Stimulated activated CD4-positive, alpha-beta T cell treated with anti-CD3 and anti-CD28 coated beads, TNF-alpha, amount 100 ng/mL, for 1 hour (primary cell): ENCODE results near the gene DST.
"Not testable (repeated sequence)": the region's sequence is repeated elsewhere in the genome, so short reads cannot be mapped to it uniquely, and the experiment has no call there.

Source experiments
- DNase-seq, 3 donors: peaks; one replicate each; pipeline ENCODE4 v3.0.0-alpha.2; 2020; ENCODE audit warnings: low read depth in 3 of 3, low spot score in 1 of 3

The DST gene

DNA sequence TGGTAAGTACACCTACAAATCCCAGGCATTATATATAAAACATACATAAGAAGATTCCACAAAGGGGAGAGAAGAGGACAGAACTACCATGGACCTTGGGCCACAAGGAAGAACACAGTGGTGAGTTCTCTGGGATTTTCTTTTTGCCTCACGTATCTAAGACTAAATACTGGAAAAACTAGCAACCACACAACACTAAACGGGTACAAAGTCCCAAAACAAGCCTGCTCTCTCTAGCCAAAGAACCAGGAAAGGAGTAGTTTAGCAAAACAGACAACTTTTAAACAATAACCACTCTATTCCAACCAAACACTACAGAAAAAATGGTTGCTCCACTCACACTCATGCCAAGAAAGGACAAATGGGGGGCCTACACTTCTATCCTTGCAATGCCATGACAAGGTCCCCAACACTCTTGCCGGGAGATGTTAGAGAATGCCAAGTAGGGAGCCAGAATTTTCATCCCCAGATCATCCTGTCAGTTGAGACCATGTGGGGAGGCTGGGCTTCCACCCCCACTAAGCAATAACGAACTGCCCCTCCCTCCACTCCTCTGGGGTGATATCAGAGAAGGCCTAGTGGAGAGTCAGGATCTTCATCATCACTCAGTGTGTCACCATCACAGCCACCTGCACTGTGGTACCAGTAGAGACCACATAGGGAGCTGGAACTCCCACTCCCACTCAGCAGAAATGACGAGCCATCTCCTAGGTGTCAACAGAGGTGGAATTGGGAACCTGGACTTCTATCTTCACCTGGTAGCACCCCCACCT lies 123.5 kb downstream of the DST start:
- no peak for DNase-seq

DNA sequence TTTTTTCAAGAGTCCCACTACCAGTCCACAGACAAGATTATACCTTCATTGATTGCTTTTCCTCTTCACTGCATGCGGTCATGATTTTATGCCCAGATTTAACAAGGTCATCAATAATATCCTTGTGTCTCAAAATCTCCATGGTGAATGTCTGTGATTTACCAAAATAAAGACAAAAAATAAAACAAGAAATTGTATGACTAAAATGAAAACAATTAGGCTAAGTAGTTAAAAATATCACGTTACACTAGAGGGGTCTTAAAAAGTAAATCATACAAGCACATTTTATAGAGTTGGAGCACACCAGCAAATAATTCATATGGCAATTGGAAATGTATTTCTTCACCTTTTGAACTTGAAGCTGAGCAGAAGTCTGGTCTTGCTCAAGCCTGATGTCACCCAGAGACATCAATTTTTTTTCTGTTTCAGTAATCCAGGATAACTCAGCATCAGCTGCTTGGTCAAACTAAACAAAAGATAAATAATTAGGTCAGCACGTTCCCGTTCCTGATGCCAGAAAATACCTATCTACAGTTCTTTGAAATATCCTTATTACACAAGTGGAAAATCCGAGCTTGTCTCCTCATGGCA lies 125.4 kb downstream of the DST start:
- DNase-seq: no peak

DNA sequence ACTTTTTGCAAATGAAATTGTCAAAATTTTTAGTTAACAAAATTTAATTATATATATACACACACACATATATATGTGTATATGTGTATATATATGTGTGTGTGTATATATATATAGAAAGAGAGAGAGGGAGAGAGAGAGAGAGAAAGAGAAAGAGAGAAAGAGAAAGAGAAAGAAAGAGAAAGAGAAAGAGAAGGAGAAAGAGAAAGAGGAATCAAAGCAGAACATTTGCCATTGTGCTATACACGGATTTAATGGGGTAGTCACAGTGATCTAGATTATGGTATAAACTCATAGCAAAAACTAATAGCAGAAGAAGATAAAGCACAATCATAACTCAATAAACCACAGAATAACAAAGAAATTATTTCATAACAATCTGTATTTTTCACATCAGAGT lies 126.7 kb downstream of the DST start:
- DNase-seq: no peak

DNA sequence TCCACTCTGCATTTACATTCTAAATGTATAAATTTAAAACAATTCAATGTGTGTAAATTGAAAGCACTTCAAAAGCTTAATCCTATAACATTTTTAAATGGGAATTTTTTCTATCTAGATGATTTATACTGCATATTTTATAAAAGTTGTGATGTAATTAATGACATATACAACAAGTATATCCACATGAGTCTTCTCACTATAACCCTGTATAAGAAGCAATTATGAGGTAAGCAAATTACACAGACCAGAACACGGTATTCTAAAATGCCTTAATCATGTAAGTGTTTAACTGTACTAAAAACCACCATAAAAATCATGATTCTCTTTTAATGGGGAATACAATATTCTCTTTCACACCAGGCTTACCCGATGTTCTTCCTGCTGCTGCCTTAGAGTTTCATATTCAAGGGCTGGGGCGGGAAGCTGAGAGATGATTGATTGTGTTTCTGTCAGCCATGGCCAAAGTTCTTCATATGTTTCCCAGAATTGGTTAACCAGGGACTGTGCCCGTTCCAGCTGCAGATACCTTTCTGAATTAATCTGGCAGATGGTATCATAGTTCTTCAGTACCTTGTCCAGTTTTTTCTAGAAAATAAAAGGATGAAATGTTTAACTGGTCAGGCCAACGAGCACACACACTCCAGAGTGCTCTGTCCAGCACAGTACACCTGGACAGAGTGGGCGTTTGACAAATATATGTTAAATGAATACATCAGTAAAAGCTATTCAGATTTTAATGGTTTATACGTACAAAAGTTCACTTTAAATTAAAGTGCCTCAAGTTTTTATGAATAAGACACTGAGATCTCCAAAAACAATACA lies 127.4 kb downstream of the DST start:
- no peak for DNase-seq

DNA sequence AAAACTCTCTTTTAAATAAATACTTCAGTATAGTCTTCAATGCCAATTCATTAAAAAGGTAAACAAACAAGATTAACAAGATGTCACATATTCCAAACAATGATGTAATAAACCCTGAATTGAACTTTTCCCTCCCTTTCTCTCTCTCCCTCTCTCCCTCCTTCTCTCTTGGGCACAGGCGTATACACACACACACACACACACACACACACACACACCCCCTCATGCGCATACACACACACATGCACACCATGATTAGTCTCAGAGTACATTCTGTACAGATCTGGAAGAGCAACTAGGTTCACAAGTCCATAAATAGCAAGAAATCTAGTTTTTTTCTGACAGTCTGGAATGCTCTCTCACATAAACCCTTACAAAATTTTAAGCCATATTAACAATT lies 128.3 kb downstream of the DST start:
- no peak for DNase-seq

DNA sequence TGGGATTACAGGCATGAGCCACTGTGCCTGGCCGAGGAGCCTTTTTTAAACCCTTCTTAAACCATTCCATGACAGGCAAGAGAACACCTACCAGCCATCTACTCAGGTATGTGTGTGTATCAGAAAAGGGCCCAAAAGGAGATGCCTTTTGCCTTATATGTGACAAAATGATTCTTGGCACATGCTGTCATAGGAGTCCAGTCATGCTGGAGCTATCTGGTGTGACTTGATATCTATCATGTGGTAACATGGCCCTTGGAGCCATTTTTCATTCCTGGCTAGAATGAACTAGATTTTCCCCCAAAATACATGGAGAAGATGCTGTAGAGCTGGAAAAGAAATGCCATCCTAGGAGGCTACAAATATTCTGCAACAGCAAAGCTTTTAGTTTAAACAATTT lies 129.1 kb downstream of the DST start:
- no peak for DNase-seq

DNA sequence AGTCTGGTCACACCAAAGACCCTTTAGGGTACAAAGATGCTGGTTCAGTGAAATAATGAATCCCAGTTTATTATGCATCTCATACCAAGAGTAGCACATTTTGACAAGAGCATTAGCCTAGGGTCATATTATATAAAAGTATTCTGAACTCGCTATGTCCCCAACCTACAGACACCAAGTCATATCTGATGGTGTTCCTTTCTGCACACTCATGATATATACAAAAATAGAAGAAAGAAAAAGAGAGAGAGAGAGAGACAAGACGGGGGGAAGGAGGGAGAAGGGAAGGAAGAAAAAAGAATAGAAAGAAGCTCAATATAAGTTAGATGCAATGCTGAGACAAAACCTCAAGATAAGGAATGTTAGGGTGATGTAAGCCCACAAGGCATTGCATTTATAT lies 131.1 kb downstream of the DST start:
- no peak for DNase-seq

DNA sequence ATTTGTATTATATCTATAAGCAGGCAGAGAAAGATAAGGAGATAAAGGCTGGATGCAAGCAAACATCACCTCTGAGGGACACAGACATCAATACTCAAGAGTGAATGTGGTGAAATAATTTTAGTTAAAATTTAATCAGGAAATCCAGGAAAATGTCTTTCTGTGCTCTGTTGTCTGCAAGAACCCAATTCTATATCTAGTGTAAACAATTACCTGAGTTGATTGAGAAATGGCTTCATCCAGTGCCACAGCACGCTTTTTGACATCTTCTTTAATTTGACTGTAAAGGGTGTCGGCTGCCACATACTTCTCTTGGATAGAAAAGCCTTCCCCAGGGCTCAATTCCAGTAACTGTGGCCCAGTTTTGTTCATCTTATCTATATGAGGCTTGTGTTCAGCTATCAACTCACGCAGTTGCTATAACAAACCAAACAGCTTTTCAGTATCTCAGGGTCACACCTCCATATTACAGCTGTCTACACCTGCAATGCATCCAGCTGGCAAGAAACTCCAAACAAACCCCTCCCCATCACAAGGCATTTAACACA lies 131.6 kb downstream of the DST start:
- no peak for DNase-seq

DNA sequence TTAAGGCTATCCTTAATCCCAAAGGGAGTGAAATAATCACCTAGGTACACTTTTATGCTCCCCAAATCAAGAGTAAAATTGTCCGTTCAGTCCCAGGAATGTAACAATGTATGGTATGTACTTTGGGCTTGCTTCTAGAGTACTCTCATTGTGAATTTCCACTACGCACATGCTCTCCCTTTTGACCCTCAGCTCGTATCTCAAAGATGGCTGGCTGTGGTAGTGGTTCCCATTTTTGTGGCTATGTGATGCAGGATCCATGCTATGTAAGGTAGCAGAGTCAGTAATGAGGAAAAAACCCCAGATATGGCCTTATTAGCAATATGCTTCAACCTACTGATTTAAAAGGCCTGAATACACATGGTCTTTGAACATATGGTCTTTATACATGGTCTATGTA lies 133.7 kb downstream of the DST start:
- DNase-seq: no peak

DNA sequence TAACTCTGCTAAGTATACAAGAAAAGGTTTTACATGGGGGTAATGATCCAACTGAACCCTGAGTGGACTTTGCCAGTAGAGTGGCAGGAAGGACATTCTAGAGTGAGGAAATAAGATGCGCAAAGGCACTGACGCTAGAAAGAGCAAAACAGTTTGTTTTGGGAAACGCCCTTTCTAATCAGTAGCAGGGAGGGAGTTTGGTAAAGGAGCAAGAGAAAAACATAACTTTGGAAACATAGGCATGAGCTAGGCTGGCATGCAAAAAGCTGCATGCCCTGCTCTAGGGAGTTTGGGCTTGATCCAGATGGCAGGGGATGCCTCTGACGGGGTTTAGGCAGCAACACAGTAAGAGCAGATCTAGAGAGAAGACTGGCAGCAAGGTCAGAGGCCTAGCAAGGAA lies 135.2 kb downstream of the DST start:
- no peak for DNase-seq

DNA sequence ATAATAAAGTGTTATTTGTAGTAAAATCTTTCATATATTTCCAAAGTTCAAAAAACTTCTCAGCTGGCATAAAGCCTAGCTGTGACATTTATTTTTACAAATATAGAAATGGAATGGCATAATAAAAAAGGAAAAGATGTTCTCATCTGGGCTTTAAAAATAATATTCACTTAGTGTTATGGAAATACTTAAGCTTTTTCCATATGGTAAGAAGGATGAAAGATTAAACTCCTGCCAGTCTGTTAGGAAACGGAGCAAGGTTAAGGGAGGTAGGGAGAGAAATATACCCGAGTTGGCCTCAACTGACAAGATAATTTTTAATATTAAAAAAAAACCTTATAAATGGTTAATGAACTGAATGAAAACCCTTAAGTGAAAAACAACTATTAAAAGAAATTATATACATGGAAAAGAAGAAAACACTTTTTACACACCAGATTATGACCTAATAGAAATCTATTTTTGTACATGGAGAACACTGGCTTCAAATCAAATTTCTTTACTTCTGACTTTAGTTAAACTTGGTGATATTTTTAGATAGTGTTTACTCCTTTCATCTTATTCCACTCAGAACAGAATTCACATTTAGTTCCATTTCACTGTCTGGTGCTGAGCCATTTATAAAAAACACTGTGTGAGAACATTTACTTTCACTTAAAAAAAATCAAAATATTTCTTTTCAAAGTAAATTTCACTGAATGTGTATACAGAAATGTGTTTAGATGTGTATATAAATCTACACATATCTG lies 137.0 kb downstream of the DST start:
- no peak for DNase-seq

DNA sequence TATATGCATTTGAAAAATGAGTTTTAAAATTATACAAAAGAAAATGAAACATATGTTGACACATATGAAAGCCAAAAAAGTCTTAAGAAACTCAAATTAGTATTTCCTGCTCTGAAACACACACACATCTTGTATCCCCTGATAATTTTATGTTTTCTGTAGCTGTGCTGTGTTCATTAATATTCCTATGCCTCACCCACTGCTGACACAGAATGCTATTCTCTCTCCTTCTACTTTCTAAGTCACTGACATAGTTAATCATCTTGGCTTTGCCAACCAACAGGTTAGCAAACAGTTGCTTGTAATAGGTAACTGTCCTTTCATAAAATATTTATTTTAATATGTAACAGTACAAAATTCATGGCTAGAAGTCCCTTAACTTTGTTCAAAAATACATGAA lies 140.7 kb downstream of the DST start:
- no peak for DNase-seq

DNA sequence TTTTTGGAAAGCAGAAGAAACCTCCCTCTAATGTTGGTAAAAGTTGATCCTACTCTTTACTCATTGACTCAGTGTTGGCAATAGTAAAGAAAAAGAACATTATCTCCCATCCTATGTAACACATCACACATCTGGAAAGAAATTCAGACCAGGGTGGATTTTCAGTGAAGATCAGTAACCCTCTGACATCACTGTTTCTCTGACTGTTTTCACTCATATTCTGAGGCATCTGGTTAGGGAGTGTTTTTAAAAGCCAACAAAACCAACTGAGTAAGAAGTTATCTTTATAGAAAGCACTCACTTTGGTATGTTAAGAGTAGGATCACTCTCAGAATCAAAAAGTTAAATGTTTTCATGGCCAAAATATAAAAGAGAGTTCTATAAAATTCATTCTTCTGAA lies 143.6 kb downstream of the DST start:
- DNase-seq: no peak

DNA sequence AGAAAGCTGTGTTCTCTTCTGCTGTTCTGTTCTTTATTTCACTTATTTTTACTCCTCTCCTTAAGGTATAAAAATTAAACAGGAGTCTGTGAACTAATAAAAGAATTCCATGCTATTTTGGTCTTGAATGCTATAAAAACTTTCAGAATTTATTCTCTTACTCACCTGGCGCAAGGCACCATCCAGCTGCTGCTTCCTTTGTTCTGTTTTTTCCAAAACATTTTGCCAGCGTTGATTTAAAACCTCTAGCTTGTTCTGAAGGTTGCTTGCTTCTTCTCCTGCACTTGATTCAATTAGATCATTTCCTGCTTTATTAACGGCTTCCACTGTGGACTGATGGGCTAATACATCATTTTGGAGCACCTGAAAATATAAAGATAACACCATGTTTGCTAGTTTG lies 145.0 kb downstream of the DST start:
- no peak for DNase-seq

DNA sequence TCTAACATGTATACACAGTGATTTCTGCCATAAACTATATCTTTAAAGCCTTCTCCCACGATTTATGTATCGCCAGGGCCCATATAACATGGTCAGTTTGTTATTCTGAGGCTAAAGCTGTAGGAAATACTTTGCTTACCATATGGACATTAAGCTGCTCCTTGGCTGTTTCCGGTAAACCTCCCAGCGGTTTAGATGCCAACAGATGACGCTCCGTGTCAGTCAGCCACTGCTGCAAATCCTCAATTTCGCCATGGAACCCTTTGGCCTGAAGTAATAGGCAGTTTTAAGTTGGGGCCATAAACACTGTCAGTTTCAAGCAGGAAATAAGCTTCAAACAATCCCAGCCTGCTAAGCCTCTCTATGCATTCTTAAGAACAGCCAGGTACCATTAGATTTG lies 145.4 kb downstream of the DST start:
- no peak for DNase-seq

DNA sequence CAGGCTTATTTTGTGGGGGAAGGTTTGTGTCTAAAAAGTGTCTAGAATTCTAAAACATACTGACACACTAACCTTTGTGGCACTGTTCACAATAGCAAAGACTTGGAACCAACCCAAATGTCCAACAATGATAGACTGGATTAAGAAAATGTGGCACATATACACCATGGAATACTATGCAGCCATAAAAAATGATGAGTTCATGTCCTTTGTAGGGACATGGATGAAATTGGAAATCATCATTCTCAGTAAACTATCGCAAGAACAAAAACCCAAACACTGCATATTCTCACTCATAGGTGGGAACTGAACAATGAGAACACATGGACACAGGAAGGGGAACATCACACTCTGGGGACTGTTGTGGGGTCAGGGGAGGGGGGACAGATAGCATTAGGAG lies 146.0 kb downstream of the DST start:
- DNase-seq: not testable (repeated sequence)

DNA sequence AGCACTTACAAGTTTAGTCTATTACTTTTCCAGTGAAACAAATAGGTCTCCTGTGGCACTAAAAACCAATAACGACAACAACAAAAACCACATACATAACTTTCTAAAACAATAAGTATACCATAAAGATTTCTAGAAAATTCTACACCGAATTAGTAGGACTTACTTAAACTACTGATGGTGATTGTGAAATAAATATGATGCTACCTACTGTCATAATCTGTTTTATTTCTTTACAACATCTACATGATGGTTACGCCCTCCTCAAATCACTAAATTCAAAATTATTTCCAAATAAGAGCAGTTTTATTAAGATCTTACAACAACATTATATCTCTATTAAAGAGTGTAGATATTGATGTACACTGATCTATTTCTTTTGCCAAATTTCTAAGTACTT lies 147.0 kb downstream of the DST start:
- DNase-seq: no peak

DNA sequence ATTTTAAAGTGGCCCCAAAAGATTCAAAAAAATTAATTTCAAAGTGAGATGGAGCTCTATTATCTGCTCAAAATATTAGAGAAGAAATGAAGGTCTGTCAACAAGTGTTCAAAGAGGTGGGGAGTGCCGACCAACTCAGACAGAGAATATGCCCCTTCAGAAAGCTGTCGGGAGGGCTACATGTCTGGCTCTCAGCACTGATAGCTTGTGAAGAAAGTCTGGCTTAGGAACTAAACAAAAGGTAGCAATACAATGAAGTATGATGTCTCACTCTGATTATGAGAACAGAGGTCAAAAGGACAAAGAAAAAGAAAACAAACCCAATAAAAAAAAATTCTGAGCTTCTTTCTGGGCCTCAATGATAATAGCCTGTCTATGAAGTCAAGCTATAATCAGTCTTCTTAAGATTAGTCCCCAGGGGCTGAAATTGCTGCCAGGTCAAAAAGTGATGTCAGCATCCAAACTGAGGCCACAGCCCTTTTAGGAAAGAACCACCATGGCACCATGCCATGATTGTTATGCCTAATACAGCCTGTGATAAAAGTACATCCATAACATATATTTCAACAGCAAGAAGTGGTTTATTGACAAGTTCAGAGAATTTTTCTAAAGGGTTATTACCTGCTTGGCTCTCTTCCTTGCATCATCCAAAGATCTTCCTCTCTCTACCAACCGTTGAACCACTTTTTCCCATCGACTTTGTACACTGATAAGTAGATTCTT lies 150.9 kb downstream of the DST start:
- no peak for DNase-seq

DNA sequence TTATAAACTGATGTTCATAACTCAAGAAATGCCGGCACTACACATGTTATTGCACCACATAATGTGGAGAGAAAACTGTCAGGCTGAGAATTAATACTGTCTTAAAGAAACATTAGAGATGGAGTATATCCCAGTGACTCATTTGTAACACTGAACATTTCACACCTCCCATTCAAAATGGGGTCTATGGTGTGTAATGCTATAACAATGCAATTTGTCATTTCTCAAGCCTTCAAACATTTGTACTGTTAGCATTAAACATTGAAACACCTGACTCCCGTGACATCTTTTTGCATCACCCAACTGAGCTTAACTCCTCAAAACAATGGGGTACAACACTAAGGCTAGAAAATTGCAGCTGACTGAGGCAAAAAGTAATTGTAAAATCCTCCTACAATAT lies 151.7 kb downstream of the DST start:
- DNase-seq: no peak

DNA sequence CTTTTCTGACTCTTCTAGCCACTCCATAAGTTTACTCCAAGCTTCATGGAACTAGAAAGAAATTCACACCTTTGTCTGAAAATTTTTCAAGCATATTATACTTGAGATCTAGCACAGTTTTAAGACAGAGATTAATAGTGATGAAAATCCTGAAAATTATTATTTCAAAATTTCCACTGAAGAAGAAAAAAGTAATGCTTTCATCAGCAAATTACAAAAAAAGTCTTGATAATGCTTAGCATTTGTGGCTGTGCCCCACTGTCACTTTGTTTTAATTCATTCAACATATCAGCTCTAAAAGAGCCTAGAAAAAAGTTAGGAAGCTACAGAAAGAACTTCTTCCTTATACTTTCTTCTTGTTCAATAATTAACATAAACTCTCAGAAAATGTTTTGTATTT lies 153.1 kb downstream of the DST start:
- no peak for DNase-seq

DNA sequence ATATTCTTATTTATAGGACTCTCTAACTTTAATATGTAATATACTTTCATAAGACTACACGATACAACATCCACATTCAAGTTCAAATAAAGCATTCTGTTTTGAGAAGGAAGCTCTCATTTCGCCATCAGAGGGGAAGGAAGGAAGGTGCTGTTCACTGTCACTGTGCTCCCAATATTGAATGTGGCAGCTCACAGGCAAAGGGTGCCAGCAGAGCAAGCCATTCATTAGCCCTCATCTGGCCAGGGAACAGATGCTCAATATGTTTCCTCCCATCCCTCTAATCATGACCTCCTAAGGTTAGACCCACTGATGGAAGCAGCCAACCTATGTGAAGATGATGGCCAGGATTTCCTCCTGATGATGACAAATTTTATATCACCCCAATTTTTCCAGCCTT lies 154.4 kb downstream of the DST start:
- no peak for DNase-seq
